IMR-90 (cell line): Measurements from ENCODE around the gene SLC8A3. TPM values are rescaled to one million over a fixed set of nuclear protein-coding genes. Genes with fewer than 3 reads are reported as not detected.

Experiments used
- ATAC-seq: fragments of 200-7000 bp; cut with Tn5 transposase; 2 replicates; pipeline ENCODE4 v1.9.1; 2020; ENCODE audit warnings: low read depth, mild to moderate bottlenecking, moderate library complexity
- BruUV-seq: library from RNA; stranded (reverse); fragments of 400-500 nt; replicated peaks from 2 replicates; lab custom pipeline; 2021; lab: Mats Ljungman, UMichigan
- CTCF ChIA-PET: fragments of 300-600 bp; formaldehyde crosslinking; extraction: SDS; loops from one replicate; lab custom pipeline; 2021; ENCODE audit warnings: antibody characterized with exemption; lab: Yijun Ruan, JAX
- POLR2A ChIA-PET: fragments of 300-600 bp; sonication (Branson Sonifier 250); formaldehyde crosslinking; loops from one replicate; lab custom pipeline; 2022; ENCODE audit warnings: antibody characterized with exemption; ENCODE audit not compliant: unreplicated experiment; lab: Charles Lee
- DNase-seq: peaks from one replicate; pipeline ENCODE4 v3.0.0; 2013
- H2AFZ ChIP-seq: replicated peaks from 2 replicates; pipeline ENCODE3; 2013; ENCODE audit warnings: low read length, mild to moderate bottlenecking; ENCODE audit not compliant: poor library complexity
- H2AK5ac ChIP-seq: 2 replicates; pipeline ENCODE4 v1.6.1; 2013; ENCODE audit warnings: low read depth, low read length, inconsistent platforms
- H2AK9ac ChIP-seq: replicated peaks from 2 replicates; pipeline ENCODE3; 2013; ENCODE audit warnings: mild to moderate bottlenecking, low read depth, low read length, moderate library complexity; ENCODE audit not compliant: poor library complexity
- H2BK120ac ChIP-seq: 2 replicates; pipeline ENCODE4 v1.6.1; 2013; ENCODE audit warnings: low read depth, low read length, inconsistent platforms
- H2BK15ac ChIP-seq: 3 replicates; pipeline ENCODE4 v1.6.1; 2013; ENCODE audit warnings: low read depth, low read length, inconsistent platforms
- H2BK20ac ChIP-seq: 2 replicates; pipeline ENCODE4 v1.6.1; 2013; ENCODE audit warnings: low read depth, mild to moderate bottlenecking, inconsistent platforms, low read length, moderate library complexity
- H2BK5ac ChIP-seq: 2 replicates; pipeline ENCODE4 v1.6.1; 2013; ENCODE audit warnings: mild to moderate bottlenecking, low read depth, low read length, inconsistent platforms; ENCODE audit not compliant: poor library complexity, severe bottlenecking
- H3K14ac ChIP-seq: replicated peaks from 2 replicates; pipeline ENCODE4 v1.6.1; 2013; ENCODE audit warnings: low read depth, low read length, inconsistent platforms
- H3K18ac ChIP-seq: 2 replicates; pipeline ENCODE4 v1.6.1; 2013; ENCODE audit warnings: low read depth, low read length, control low read depth
- H3K23ac ChIP-seq: 2 replicates; pipeline ENCODE4 v1.6.1; 2013; ENCODE audit warnings: low read depth, low read length, inconsistent platforms
- H3K27ac ChIP-seq: 2 replicates; pipeline ENCODE4 v1.5.1; 2013; ENCODE audit warnings: mild to moderate bottlenecking, control low read depth, low read length; ENCODE audit not compliant: insufficient read depth
- H3K27me3 ChIP-seq: 2 replicates; pipeline ENCODE4 v1.6.1; 2013; ENCODE audit warnings: low read length; ENCODE audit not compliant: control insufficient read depth, insufficient read depth
- H3K36me3 ChIP-seq: 2 replicates; pipeline ENCODE4 v1.6.1; 2013; ENCODE audit warnings: low read length, mixed read lengths; ENCODE audit not compliant: control insufficient read depth, insufficient read depth
- H3K4ac ChIP-seq: 2 replicates; pipeline ENCODE4 v1.6.1; 2013; ENCODE audit warnings: low read depth, low read length, inconsistent platforms
- H3K4me1 ChIP-seq: 2 replicates; pipeline ENCODE4 v1.6.1; 2013; ENCODE audit warnings: low read length, mixed read lengths; ENCODE audit not compliant: control insufficient read depth, insufficient read depth
- H3K4me2 ChIP-seq: 2 replicates; pipeline ENCODE4 v1.6.1; 2013; ENCODE audit warnings: low read depth, mild to moderate bottlenecking, control low read depth, low read length, moderate library complexity
- H3K4me3 ChIP-seq: 2 replicates; pipeline ENCODE4 v1.5.1; 2013; ENCODE audit warnings: low read depth, mild to moderate bottlenecking, control low read depth, low read length, moderate library complexity; ENCODE audit not compliant: insufficient read depth
- H3K56ac ChIP-seq: 2 replicates; pipeline ENCODE4 v1.6.1; 2013; ENCODE audit warnings: low read length, inconsistent platforms; ENCODE audit not compliant: insufficient read depth; ENCODE audit errors: extremely low read depth
- H3K79me1 ChIP-seq, 2 experiments: 2 replicates each; pipeline ENCODE4 v1.6.1; 2013; ENCODE audit warnings: low read length in 2 of 2, inconsistent platforms in 1 of 2, low read depth in 1 of 2
- H3K9ac ChIP-seq: 2 replicates; pipeline ENCODE4 v1.6.1; 2013; ENCODE audit warnings: low read depth, low read length, control low read depth
- H3K9me1 ChIP-seq: 2 replicates; pipeline ENCODE4 v1.6.1; 2013; ENCODE audit warnings: low read length, inconsistent platforms; ENCODE audit not compliant: insufficient read depth
- H3K9me3 ChIP-seq: 2 replicates; pipeline ENCODE4 v1.6.1; 2013; ENCODE audit warnings: low read length; ENCODE audit not compliant: control insufficient read depth, insufficient read depth
- H4K20me1 ChIP-seq: 2 replicates; pipeline ENCODE4 v1.6.1; 2013; ENCODE audit warnings: low read length, inconsistent platforms; ENCODE audit not compliant: insufficient read depth
- H4K5ac ChIP-seq: 2 replicates; pipeline ENCODE4 v1.6.1; 2013; ENCODE audit warnings: mild to moderate bottlenecking, low read depth, low read length, control low read depth
- H4K8ac ChIP-seq, 2 experiments: 2 replicates each; pipeline ENCODE4 v1.6.1; 2013; ENCODE audit warnings: low read depth in 2 of 2, low read length in 2 of 2, control low read depth in 1 of 2, inconsistent platforms in 1 of 2
- H4K91ac ChIP-seq: 2 replicates; pipeline ENCODE4 v1.6.1; 2013; ENCODE audit warnings: low read depth, low read length, inconsistent platforms; ENCODE audit not compliant: insufficient read depth
- CHD1 ChIP-seq: IDR thresholded peaks from 2 replicates; pipeline ENCODE4 v1.6.1; 2012; ENCODE audit warnings: low read depth, low read length, improper control_type of control experiment
- POLR2A ChIP-seq: IDR thresholded peaks from 2 replicates; pipeline ENCODE4 v1.6.1; 2012; ENCODE audit warnings: mild to moderate bottlenecking, low read depth, low read length
- WGBS, 2 experiments: methylation state at CpG; one replicate each; pipeline versions ENCODE4 v1.1.5 to v1.1.7; 2013; ENCODE audit warnings: missing lambda C conversion rate in 2 of 2; ENCODE audit not compliant: insufficient read length in 1 of 2; ENCODE audit errors: extremely low coverage in 2 of 2; 5-methylcytosine and 5-hydroxymethylcytosine counted together
- dilution Hi-C: fragments of 300-500 bp; cut with HindIII; formaldehyde crosslinking; loops from one replicate; pipeline ENCODE4 v1.14.3; 2018; ENCODE audit warnings: low sequenced_read_pairs; ENCODE audit not compliant: unreplicated experiment
- in situ Hi-C: fragments of 300-500 bp; cut with MboI; formaldehyde crosslinking; loops from 3 replicates; pipeline ENCODE4 v1.14.3; 2019; ENCODE audit warnings: low sequenced_read_pairs, inconsistent platforms, mixed read lengths
- intact Hi-C: fragments of 100-400 bp; cut with micrococcal nuclease; formaldehyde crosslinking; loops from 2 replicates; pipeline ENCODE4 v1.10.0; 2022
- polyA plus RNA-seq, 3 experiments: library from polyadenylated mRNA; depleted of rRNA; stranded (reverse); fragments of >200 nt; gene quantifications; 2 replicates each; pipeline ENCODE4 v1.2.3, GENCODE V29; 2012; ENCODE audit warnings: low replicate concordance in 1 of 3
- total RNA-seq: library from RNA; depleted of rRNA; stranded (reverse); fragments of >200 nt; gene quantifications from 2 replicates; pipeline ENCODE4 v1.2.3, GENCODE V29; 2012

The SLC8A3 gene
- total and polyA plus RNA-seq, 2 of the 4 experiments (the other 2 are of a cell fraction), result under 0.01 TPM; not detected in 1

DNA sequence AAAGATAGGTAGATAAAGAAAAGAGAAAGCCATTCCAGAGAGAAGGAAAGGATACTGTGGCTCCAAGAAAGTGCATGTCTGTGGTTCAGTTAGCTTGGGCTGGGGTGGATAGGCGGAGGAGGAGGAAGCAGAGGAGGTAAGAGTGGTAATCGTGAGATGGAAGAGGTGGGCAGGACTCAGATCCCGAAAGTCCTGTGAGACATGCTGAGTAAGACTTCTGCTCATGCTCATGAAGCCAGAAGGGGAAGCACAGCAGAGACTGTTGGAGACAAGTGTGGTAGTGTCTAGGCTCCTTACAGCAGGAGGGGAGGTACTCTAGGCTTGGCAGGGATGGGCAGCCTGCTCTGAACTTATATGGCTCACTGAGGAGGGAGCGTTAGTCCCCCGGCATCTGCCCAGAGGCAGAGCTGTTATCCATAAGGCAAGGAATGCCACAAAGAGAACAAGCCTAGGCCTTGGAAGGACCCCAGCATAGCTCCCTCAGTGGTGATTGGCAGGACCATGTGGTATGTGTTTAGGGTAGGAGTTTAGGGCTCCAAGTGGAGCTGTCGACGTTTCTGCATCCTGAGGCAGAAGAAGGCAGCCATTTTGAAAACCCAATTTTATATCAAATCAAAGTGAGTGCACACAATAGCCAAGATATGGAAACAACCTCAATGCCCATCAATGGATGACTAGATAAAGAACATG is 174.2 kb downstream of the SLC8A3 start:
- intact Hi-C loops, result no loop called here
- Histone ChIP-seq H4K8ac (no peak overlapping the region), H3K27me3 (no peaks in the 10 kb centered on the region), H3K4ac (no peak overlapping the region), H3K27ac (no peak overlapping the region), H4K91ac (no peak overlapping the region), H2BK15ac (no peak overlapping the region), H2AK5ac (no peak overlapping the region), H3K4me3 (no peak overlapping the region), H2AFZ (no peak overlapping the region), H3K36me3 (peaks cover 10% of the 10 kb centered on the region), H3K56ac (no peak overlapping the region), H2BK20ac (no peak overlapping the region), H3K9me1 (no peaks in the 10 kb centered on the region; the same call in 1 of the 2 replicates), H2AK9ac (no peak overlapping the region), H4K20me1 (no peaks in the 10 kb centered on the region), H3K4me2 (no peak overlapping the region), H2BK5ac (no peak overlapping the region), H2BK120ac (no peak overlapping the region), H3K9ac (no peak overlapping the region), H3K14ac (no peak overlapping the region), H3K9me3 (no peaks in the 10 kb centered on the region), H3K18ac (no peak overlapping the region), H3K23ac (no peak overlapping the region), H4K5ac (no peak overlapping the region), H3K79me1 (no peaks in the 10 kb centered on the region), H3K4me1 (peaks cover 5% of the 10 kb centered on the region)
- TF ChIP-seq POLR2A, result no peak
- TF ChIP-seq CHD1, result no peak
- in situ Hi-C loops, result loop anchor here (5.0 to 25.0 kb wide), 2 partner anchors 132 to 427 kb away; no protein-coding TSS in a partner anchor
- no TSS peak for BruUV-seq
- ChIA-PET CTCF (interaction anchor here (0.5 to 1.6 kb wide), 4 partner anchors 13 to 212 kb away, joined by 3 to 7 read pairs (median 3); no protein-coding TSS in a partner anchor), POLR2A (no interaction called here)
- dilution Hi-C loops, result no loop called here
- no peak for ATAC-seq
- no peak for DNase-seq
- WGBS, 2 experiments, result 86% methylated on average over 5 of the region's 7 CpGs; no CpG with 5 or more reads in 1 of the 2 experiments
